Measurements from ENCODE around the gene CACNG4.
A peak's percentile ranks its signal among the peaks of the same experiment; 100 is the strongest.

Gene CACNG4

GRCh38 chr17:67066717-67067116 is 102.2 kb downstream of the CACNG4 start:
- no peak for DNase-seq (ENCODE audit: low spot score)

- DNase-seq (ENCODE audit: low spot score): no peak
Measured at GRCh38 chr17:67067571-67068482, 103.3 kb downstream of the CACNG4 start.

- DNase-seq (ENCODE audit: low spot score): no peak
Measured at GRCh38 chr17:67068999-67069398, 104.5 kb downstream of the CACNG4 start.

GRCh38 chr17:67069603-67070136 is 105.2 kb downstream of the CACNG4 start:
- DNase-seq (ENCODE audit: low spot score): no peak

- DNase-seq (ENCODE audit: low spot score): no peak
Measured at GRCh38 chr17:67071595-67071994, 107.1 kb downstream of the CACNG4 start.

- DNase-seq (ENCODE audit: low spot score): no peak
Measured at GRCh38 chr17:67072885-67073284, 108.4 kb downstream of the CACNG4 start.

- DNase-seq (ENCODE audit: low spot score): no peak
Measured at GRCh38 chr17:67074781-67075180, 110.3 kb downstream of the CACNG4 start.

- DNase-seq (ENCODE audit: low spot score): peak; percentile 31
Measured at GRCh38 chr17:67076290-67076689, 111.8 kb downstream of the CACNG4 start.

GRCh38 chr17:67078292-67078691 is 113.8 kb downstream of the CACNG4 start:
- DNase-seq (ENCODE audit: low spot score): no peak

- no peak for DNase-seq (ENCODE audit: low spot score)
Measured at GRCh38 chr17:67079491-67079890, 115.0 kb downstream of the CACNG4 start.

- DNase-seq (ENCODE audit: low spot score): no peak
Measured at GRCh38 chr17:67080804-67081203, 116.3 kb downstream of the CACNG4 start.

- DNase-seq (ENCODE audit: low spot score): no peak
Measured at GRCh38 chr17:67082107-67082506, 117.6 kb downstream of the CACNG4 start.
